ENCODE measurements around the gene SKAP2. TPM values are rescaled to one million over a fixed set of nuclear protein-coding genes. Genes with fewer than 3 reads are reported as not detected.
A peak's percentile ranks its signal among the peaks of the same experiment; 100 is the strongest.

The SKAP2 gene
- total and polyA plus RNA-seq, 2 experiments from 2014 or later, result 2.5 to 4.4 TPM

DNA sequence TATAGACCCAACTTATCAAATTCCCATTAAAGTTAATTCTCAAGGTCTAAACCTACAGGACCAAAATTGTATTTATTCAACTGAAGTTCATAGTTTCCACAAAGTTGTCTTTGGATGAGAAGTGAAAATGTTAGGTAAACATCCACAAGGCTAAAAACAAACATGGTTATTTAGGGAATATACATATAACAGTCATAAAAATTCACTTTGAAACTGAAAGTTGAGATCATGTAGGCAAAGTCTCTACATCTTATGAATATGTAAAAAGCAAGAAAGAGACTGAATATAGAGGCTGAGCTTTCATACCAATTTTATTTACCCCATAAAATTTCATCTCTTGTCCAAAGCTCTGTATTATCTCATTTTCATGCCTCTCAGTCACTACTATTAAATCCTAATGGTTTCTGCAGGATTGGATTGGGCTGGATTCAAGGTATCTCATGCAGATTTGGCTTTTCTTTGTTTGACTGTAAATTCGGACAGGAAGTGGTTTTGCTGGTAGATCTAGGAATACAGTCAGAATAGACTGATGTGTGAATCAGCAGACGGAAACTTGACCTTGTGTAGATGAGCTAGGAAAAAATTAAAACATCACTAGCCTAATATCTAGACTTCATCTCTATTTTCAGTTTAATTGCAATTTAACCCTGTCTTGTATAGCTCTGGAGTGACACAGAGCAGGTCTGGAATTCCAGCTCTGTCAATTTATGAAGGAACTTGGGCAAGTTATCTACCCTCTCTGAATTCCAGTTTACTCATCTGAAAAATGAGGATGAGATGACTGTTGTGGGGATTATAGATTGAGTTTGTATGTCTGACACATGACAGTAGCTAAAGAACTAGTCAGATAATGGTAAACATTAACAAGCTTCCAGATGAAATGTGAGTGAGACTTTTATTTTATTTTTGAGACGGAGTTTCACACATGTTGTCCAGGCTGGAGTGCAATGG, 27.3 kb upstream of the SKAP2 start:
- no peak overlapping the region for H3K27ac Mint-ChIP-seq
- no peak for DNase-seq (ENCODE audit: low spot score)
- ATAC-seq, result no peak
- H3K36me3 ChIP-seq (ENCODE audit: insufficient read depth), result no peaks in the 10 kb centered on the region
- H3K4me2 ChIP-seq, result no peak overlapping the region
- H2AFZ ChIP-seq, result peak overlapping the region; percentile 56; the same call in 1 of the 2 replicates
- no peak overlapping the region for H3K4me3 ChIP-seq
- H3K79me2 ChIP-seq (replicated peaks; ENCODE audit: insufficient read depth), result no peaks in the 10 kb centered on the region
- no peaks in the 10 kb centered on the region for H3F3A ChIP-seq (replicated peaks; ENCODE audit: low read depth)
- no peaks in the 10 kb centered on the region for H3K27me3 Mint-ChIP-seq (ENCODE audit: insufficient read depth, low read depth, poor library complexity)
- TF ChIP-seq EZH2phosphoT487 (IDR thresholded peaks at IDR 0.05; ENCODE audit: unreplicated experiment) (no peak), EZH2 (IDR thresholded peaks at IDR 0.05; ENCODE audit: low read depth, unreplicated experiment) (no peak), STAT1 (IDR thresholded peaks at IDR 0.05; ENCODE audit: unreplicated experiment) (no peak), POLR2AphosphoS5 (IDR thresholded peaks at IDR 0.05; ENCODE audit: low read depth) (no peak), JUNB (IDR thresholded peaks at IDR 0.05; ENCODE audit: unreplicated experiment) (no peak), CREB1 (CRISPR knock-in tag; IDR thresholded peaks at IDR 0.05; ENCODE audit: low read depth) (no peak), NANOG (IDR thresholded peaks at IDR 0.05; ENCODE audit: borderline replicate concordance) (no peak), ZNF114 (CRISPR knock-in tag; IDR thresholded peaks at IDR 0.05) (no peak), ZNF331 (CRISPR knock-in tag; IDR thresholded peaks at IDR 0.05; ENCODE audit: low read depth) (no peak)
- TF ChIP-seq, protein P1, sequence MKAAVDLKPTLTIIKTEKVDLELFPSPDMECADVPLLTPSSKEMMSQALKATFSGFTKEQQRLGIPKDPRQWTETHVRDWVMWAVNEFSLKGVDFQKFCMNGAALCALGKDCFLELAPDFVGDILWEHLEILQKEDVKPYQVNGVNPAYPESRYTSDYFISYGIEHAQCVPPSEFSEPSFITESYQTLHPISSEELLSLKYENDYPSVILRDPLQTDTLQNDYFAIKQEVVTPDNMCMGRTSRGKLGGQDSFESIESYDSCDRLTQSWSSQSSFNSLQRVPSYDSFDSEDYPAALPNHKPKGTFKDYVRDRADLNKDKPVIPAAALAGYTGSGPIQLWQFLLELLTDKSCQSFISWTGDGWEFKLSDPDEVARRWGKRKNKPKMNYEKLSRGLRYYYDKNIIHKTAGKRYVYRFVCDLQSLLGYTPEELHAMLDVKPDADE (IDR thresholded peaks at IDR 0.05), result no peak
- TF ChIP-seq, protein P2, sequence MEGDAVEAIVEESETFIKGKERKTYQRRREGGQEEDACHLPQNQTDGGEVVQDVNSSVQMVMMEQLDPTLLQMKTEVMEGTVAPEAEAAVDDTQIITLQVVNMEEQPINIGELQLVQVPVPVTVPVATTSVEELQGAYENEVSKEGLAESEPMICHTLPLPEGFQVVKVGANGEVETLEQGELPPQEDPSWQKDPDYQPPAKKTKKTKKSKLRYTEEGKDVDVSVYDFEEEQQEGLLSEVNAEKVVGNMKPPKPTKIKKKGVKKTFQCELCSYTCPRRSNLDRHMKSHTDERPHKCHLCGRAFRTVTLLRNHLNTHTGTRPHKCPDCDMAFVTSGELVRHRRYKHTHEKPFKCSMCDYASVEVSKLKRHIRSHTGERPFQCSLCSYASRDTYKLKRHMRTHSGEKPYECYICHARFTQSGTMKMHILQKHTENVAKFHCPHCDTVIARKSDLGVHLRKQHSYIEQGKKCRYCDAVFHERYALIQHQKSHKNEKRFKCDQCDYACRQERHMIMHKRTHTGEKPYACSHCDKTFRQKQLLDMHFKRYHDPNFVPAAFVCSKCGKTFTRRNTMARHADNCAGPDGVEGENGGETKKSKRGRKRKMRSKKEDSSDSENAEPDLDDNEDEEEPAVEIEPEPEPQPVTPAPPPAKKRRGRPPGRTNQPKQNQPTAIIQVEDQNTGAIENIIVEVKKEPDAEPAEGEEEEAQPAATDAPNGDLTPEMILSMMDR (conservative IDR thresholded peaks at IDR 0.05; ENCODE audit: low read depth in 2 of 2), result no peak
- TF ChIP-seq, protein P3, sequence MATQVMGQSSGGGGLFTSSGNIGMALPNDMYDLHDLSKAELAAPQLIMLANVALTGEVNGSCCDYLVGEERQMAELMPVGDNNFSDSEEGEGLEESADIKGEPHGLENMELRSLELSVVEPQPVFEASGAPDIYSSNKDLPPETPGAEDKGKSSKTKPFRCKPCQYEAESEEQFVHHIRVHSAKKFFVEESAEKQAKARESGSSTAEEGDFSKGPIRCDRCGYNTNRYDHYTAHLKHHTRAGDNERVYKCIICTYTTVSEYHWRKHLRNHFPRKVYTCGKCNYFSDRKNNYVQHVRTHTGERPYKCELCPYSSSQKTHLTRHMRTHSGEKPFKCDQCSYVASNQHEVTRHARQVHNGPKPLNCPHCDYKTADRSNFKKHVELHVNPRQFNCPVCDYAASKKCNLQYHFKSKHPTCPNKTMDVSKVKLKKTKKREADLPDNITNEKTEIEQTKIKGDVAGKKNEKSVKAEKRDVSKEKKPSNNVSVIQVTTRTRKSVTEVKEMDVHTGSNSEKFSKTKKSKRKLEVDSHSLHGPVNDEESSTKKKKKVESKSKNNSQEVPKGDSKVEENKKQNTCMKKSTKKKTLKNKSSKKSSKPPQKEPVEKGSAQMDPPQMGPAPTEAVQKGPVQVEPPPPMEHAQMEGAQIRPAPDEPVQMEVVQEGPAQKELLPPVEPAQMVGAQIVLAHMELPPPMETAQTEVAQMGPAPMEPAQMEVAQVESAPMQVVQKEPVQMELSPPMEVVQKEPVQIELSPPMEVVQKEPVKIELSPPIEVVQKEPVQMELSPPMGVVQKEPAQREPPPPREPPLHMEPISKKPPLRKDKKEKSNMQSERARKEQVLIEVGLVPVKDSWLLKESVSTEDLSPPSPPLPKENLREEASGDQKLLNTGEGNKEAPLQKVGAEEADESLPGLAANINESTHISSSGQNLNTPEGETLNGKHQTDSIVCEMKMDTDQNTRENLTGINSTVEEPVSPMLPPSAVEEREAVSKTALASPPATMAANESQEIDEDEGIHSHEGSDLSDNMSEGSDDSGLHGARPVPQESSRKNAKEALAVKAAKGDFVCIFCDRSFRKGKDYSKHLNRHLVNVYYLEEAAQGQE (IDR thresholded peaks at IDR 0.05; ENCODE audit: unreplicated experiment), result no peak
- TF ChIP-seq, protein P4, sequence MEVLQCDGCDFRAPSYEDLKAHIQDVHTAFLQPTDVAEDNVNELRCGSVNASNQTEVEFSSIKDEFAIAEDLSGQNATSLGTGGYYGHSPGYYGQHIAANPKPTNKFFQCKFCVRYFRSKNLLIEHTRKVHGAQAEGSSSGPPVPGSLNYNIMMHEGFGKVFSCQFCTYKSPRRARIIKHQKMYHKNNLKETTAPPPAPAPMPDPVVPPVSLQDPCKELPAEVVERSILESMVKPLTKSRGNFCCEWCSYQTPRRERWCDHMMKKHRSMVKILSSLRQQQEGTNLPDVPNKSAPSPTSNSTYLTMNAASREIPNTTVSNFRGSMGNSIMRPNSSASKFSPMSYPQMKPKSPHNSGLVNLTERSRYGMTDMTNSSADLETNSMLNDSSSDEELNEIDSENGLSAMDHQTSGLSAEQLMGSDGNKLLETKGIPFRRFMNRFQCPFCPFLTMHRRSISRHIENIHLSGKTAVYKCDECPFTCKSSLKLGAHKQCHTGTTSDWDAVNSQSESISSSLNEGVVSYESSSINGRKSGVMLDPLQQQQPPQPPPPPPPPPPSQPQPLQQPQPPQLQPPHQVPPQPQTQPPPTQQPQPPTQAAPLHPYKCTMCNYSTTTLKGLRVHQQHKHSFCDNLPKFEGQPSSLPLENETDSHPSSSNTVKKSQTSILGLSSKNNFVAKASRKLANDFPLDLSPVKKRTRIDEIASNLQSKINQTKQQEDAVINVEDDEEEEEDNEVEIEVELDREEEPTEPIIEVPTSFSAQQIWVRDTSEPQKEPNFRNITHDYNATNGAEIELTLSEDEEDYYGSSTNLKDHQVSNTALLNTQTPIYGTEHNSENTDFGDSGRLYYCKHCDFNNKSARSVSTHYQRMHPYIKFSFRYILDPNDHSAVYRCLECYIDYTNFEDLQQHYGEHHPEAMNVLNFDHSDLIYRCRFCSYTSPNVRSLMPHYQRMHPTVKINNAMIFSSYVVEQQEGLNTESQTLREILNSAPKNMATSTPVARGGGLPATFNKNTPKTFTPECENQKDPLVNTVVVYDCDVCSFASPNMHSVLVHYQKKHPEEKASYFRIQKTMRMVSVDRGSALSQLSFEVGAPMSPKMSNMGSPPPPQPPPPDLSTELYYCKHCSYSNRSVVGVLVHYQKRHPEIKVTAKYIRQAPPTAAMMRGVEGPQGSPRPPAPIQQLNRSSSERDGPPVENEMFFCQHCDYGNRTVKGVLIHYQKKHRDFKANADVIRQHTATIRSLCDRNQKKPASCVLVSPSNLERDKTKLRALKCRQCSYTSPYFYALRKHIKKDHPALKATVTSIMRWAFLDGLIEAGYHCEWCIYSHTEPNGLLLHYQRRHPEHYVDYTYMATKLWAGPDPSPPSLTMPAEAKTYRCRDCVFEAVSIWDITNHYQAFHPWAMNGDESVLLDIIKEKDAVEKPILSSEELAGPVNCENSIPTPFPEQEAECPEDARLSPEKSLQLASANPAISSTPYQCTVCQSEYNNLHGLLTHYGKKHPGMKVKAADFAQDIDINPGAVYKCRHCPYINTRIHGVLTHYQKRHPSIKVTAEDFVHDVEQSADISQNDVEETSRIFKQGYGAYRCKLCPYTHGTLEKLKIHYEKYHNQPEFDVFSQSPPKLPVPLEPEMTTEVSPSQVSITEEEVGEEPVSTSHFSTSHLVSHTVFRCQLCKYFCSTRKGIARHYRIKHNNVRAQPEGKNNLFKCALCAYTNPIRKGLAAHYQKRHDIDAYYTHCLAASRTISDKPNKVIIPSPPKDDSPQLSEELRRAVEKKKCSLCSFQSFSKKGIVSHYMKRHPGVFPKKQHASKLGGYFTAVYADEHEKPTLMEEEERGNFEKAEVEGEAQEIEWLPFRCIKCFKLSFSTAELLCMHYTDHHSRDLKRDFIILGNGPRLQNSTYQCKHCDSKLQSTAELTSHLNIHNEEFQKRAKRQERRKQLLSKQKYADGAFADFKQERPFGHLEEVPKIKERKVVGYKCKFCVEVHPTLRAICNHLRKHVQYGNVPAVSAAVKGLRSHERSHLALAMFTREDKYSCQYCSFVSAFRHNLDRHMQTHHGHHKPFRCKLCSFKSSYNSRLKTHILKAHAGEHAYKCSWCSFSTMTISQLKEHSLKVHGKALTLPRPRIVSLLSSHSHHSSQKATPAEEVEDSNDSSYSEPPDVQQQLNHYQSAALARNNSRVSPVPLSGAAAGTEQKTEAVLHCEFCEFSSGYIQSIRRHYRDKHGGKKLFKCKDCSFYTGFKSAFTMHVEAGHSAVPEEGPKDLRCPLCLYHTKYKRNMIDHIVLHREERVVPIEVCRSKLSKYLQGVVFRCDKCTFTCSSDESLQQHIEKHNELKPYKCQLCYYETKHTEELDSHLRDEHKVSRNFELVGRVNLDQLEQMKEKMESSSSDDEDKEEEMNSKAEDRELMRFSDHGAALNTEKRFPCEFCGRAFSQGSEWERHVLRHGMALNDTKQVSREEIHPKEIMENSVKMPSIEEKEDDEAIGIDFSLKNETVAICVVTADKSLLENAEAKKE (CRISPR knock-in tag; IDR thresholded peaks at IDR 0.05), result no peak
- no peaks in the 10 kb centered on the region for H3K9me3 Mint-ChIP-seq
- no peak overlapping the region for H3K4me3 Mint-ChIP-seq
- no peaks in the 10 kb centered on the region for H4K20me1 ChIP-seq (replicated peaks; ENCODE audit: insufficient read depth)
- H3K4me1 ChIP-seq (ENCODE audit: insufficient read depth), result no peaks in the 10 kb centered on the region
- no peaks in the 10 kb centered on the region for H3K36me3 Mint-ChIP-seq (ENCODE audit: low read depth)
- no peaks in the 10 kb centered on the region for H3K9me2 ChIP-seq (ENCODE audit: insufficient read depth)
- no peak overlapping the region for H3K27ac ChIP-seq (ENCODE audit: low read depth)
- H3K4me1 Mint-ChIP-seq, result no peaks in the 10 kb centered on the region
- H3K27me3 ChIP-seq (ENCODE audit: insufficient read depth), result no peaks in the 10 kb centered on the region

Measured in GM23338 (cell line).